PC-3 (cell line): ENCODE data around the gene RUBCN.

Experiments
- EZH2 ChIP-seq: fragments of 300-600 bp; sonication (generic); IDR thresholded peaks from one replicate; pipeline ENCODE4 v1.6.1; 2017; ENCODE audit warnings: antibody characterized with exemption, mild to moderate bottlenecking, low read length; ENCODE audit not compliant: unreplicated experiment
- EZH2phosphoT487 ChIP-seq: fragments of 300-600 bp; sonication (generic); IDR thresholded peaks from 2 replicates; pipeline ENCODE4 v1.6.1; 2018; ENCODE audit warnings: mild to moderate bottlenecking, antibody characterized with exemption, low read length, borderline replicate concordance
- TF ChIP-seq, protein P1 (sequence below): fragments of 300-600 bp; sonication (generic); conservative IDR thresholded peaks from 2 replicates; pipeline ENCODE4 v1.5.1; 2017; ENCODE audit warnings: antibody characterized with exemption, low read depth, mild to moderate bottlenecking, low read length

DNA sequence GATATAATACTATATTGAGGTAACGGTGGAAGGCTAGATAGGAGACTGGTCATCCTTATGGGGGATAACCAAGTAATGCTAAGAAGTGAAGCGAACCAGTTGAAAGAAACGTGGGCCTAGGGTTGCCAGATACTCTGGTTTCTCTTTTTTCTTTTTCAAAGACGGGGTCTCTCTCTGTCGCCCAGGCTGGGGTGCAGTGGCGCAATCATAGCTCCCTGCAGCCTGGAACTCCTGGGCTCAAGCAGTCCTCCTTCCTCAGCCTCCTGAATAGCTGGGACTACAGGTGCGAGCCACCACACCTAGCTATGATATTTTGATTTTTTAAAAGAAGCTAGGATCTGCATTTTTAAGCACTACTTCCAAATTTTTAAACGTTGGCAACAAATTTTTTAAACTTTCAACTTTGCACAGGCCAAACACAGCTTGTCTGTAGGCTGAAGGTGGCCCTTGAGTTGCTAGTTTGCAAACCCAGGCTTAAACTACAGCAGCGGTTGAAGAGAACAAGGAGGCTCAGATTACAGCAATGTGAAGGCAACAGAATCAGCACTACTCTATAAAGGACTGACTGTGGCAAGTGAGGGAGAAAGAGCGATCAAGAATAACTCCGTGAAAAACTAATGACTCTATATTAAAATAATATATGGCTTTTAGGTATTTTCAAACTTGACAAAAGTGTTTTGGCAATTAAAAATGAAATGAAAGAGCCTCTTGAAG lies 1.2 kb upstream of the RUBCN start:
- TF ChIP-seq, protein P1, sequence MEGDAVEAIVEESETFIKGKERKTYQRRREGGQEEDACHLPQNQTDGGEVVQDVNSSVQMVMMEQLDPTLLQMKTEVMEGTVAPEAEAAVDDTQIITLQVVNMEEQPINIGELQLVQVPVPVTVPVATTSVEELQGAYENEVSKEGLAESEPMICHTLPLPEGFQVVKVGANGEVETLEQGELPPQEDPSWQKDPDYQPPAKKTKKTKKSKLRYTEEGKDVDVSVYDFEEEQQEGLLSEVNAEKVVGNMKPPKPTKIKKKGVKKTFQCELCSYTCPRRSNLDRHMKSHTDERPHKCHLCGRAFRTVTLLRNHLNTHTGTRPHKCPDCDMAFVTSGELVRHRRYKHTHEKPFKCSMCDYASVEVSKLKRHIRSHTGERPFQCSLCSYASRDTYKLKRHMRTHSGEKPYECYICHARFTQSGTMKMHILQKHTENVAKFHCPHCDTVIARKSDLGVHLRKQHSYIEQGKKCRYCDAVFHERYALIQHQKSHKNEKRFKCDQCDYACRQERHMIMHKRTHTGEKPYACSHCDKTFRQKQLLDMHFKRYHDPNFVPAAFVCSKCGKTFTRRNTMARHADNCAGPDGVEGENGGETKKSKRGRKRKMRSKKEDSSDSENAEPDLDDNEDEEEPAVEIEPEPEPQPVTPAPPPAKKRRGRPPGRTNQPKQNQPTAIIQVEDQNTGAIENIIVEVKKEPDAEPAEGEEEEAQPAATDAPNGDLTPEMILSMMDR, result no peak
- TF ChIP-seq EZH2 (no peak), EZH2phosphoT487 (no peak)
